DOHH2 (cell line): Measurements from ENCODE around the gene MAGI1.

Source experiments
- H3F3A ChIP-seq: fragments of 200-600 bp; sonication (generic), shearing (Covaris generic); 2 replicates; pipeline ENCODE4 v1.6.0; 2016; ENCODE audit warnings: antibody characterized with exemption, mild to moderate bottlenecking; ENCODE audit not compliant: control insufficient read depth, insufficient read depth
- H3K27ac ChIP-seq: fragments of 200-600 bp; sonication (generic); 2 replicates; pipeline ENCODE4 v1.5.1; 2014; ENCODE audit warnings: low read depth, mild to moderate bottlenecking, low read length, moderate library complexity
- H3K27me3 ChIP-seq: fragments of 200-600 bp; sonication (generic); 2 replicates; pipeline ENCODE4 v1.6.1; 2014; ENCODE audit warnings: mild to moderate bottlenecking, low read length, mixed read lengths; ENCODE audit not compliant: control insufficient read depth
- H3K36me3 ChIP-seq: fragments of 200-600 bp; sonication (generic); 2 replicates; pipeline ENCODE4 v1.6.1; 2014; ENCODE audit warnings: mild to moderate bottlenecking, low read length, moderate library complexity, mixed read lengths; ENCODE audit not compliant: control insufficient read depth
- H3K4me1 ChIP-seq: fragments of 200-600 bp; sonication (generic); 2 replicates; pipeline ENCODE4 v1.6.1; 2014; ENCODE audit warnings: mild to moderate bottlenecking, low read length, mixed read lengths; ENCODE audit not compliant: control insufficient read depth
- H3K4me2 ChIP-seq: fragments of 200-600 bp; sonication (generic); 2 replicates; pipeline ENCODE4 v1.6.0; 2014; ENCODE audit warnings: mild to moderate bottlenecking, low read length, moderate library complexity
- H3K4me3 ChIP-seq: fragments of 200-600 bp; sonication (generic); 2 replicates; pipeline ENCODE4 v1.5.1; 2014; ENCODE audit warnings: mild to moderate bottlenecking, low read length, mixed read lengths
- H3K79me2 ChIP-seq: fragments of 200-600 bp; sonication (generic); 2 replicates; pipeline ENCODE4 v1.6.1; 2014; ENCODE audit warnings: mild to moderate bottlenecking, low read length, mixed read lengths; ENCODE audit not compliant: control insufficient read depth
- H3K9me2 ChIP-seq: fragments of 200-600 bp; sonication (generic); replicated peaks from 2 replicates; pipeline ENCODE4 v1.6.1; 2014; ENCODE audit warnings: mild to moderate bottlenecking, low read length, mixed read lengths; ENCODE audit not compliant: control insufficient read depth
- H3K9me3 ChIP-seq: fragments of 200-600 bp; sonication (generic); 2 replicates; pipeline ENCODE4 v1.6.1; 2014; ENCODE audit warnings: antibody characterized with exemption, low read length, mixed read lengths; ENCODE audit not compliant: control insufficient read depth, insufficient read depth
- H4K20me1 ChIP-seq: fragments of 200-600 bp; sonication (generic); 2 replicates; pipeline ENCODE4 v1.6.0; 2014; ENCODE audit warnings: low read depth, mild to moderate bottlenecking, antibody characterized with exemption, low read length, moderate library complexity; ENCODE audit not compliant: control insufficient read depth, insufficient read depth
- CTCF ChIP-seq: fragments of 200-600 bp; sonication (generic); IDR thresholded peaks from one replicate; pipeline ENCODE4 v1.5.1; 2014; ENCODE audit warnings: antibody characterized with exemption, mild to moderate bottlenecking, low read depth, low read length; ENCODE audit not compliant: poor library complexity, severe bottlenecking
- EZH2phosphoT487 ChIP-seq: fragments of 200-600 bp; sonication (generic); IDR thresholded peaks from 2 replicates; pipeline ENCODE4 v1.6.1; 2017; ENCODE audit warnings: borderline replicate concordance, mild to moderate bottlenecking, antibody characterized with exemption, low read length, moderate library complexity, mixed read lengths

MAGI1 gene

GRCh38 chr3:65597952-65598413 is 440.7 kb downstream of the MAGI1 start:
- Histone ChIP-seq H3K36me3 (no peaks in the 10 kb centered on the region), H3K4me3 (no peak overlapping the region), H3K4me1 (no peaks in the 10 kb centered on the region), H3K9me3 (no peaks in the 10 kb centered on the region; the same call in 1 of the 2 replicates), H4K20me1 (no peaks in the 10 kb centered on the region), H3K27me3 (no peaks in the 10 kb centered on the region), H3K9me2 (no peaks in the 10 kb centered on the region), H3K4me2 (no peak overlapping the region), H3F3A (no peaks in the 10 kb centered on the region), H3K79me2 (no peaks in the 10 kb centered on the region), H3K27ac (no peak overlapping the region)
- TF ChIP-seq CTCF (no peak), EZH2phosphoT487 (no peak)

- H3F3A ChIP-seq = no peaks in the 10 kb centered on the region
- no peak overlapping the region for H3K27ac ChIP-seq
- no peaks in the 10 kb centered on the region for H4K20me1 ChIP-seq
- TF ChIP-seq EZH2phosphoT487 (no peak), CTCF (no peak)
- H3K79me2 ChIP-seq = no peaks in the 10 kb centered on the region
- H3K4me2 ChIP-seq = no peak overlapping the region
- no peaks in the 10 kb centered on the region for H3K4me1 ChIP-seq
- H3K27me3 ChIP-seq = no peaks in the 10 kb centered on the region
- H3K4me3 ChIP-seq = no peak overlapping the region
- no peaks in the 10 kb centered on the region for H3K36me3 ChIP-seq
- H3K9me2 ChIP-seq = no peaks in the 10 kb centered on the region
- no peaks in the 10 kb centered on the region; the same call in 1 of the 2 replicates for H3K9me3 ChIP-seq
These were observed 441.3 kb downstream of the MAGI1 start for GRCh38 chr3:65597226-65597951.

GRCh38 chr3:65596571-65597225 is 442.0 kb downstream of the MAGI1 start:
- Histone ChIP-seq H4K20me1 (no peaks in the 10 kb centered on the region), H3K27ac (no peak overlapping the region), H3K4me1 (no peaks in the 10 kb centered on the region), H3K9me2 (no peaks in the 10 kb centered on the region), H3K36me3 (no peaks in the 10 kb centered on the region), H3K4me3 (no peak overlapping the region), H3F3A (no peaks in the 10 kb centered on the region), H3K79me2 (no peaks in the 10 kb centered on the region), H3K27me3 (no peaks in the 10 kb centered on the region), H3K4me2 (no peak overlapping the region), H3K9me3 (no peaks in the 10 kb centered on the region; the same call in 1 of the 2 replicates)
- TF ChIP-seq EZH2phosphoT487 (no peak), CTCF (no peak)
